ENCODE data around the gene MTUS2. TPM values are rescaled to one million over a fixed set of nuclear protein-coding genes. Genes with fewer than 3 reads are reported as not detected.
"Not testable (repeated sequence)": the region's sequence is repeated elsewhere in the genome, so short reads cannot be mapped to it uniquely, and the experiment has no call there.

The MTUS2 gene
- total RNA-seq, 1 experiment from 2014 or later, result not detected

GRCh38 chr13:29328501-29328900, 508.4 kb downstream of the MTUS2 start:
- ChIA-PET CTCF (no interaction called here), POLR2A (ENCODE audit: unreplicated experiment) (no interaction called here)
- no peak overlapping the region for H3K4me3 ChIP-seq (ENCODE audit: low read length)
- H3K27me3 ChIP-seq (ENCODE audit: low read length), result 0 out of 2 replicates have a peak, but pooled peaks cover 7% of the 10 kb centered on the region
- intact Hi-C loops (cut with micrococcal nuclease), result no loop called here
- no peaks in the 10 kb centered on the region for H4K20me1 ChIP-seq (ENCODE audit: low read length)
- H3K36me3 ChIP-seq (ENCODE audit: low read depth, low read length), result no peaks in the 10 kb centered on the region
- no peaks in the 10 kb centered on the region for H3K79me2 ChIP-seq (ENCODE audit: low read length)
- no TSS peak for BruUV-seq (replicated peaks)
- no peaks in the 10 kb centered on the region for H3F3A ChIP-seq (ENCODE audit: low read length, unreplicated experiment)
- ATAC-seq (no peak), DNase-seq (no peak)
- no peak overlapping the region for H3K4me2 ChIP-seq (ENCODE audit: low read length)
- H3K9ac ChIP-seq (ENCODE audit: low read length), result no peak overlapping the region
- TF ChIP-seq EZH2phosphoT487 (IDR thresholded peaks at IDR 0.05; ENCODE audit: borderline replicate concordance, low read length), result no peak
- no peak for TF ChIP-seq EZH2 (IDR thresholded peaks at IDR 0.05; ENCODE audit: low read length, unreplicated experiment)
- TF ChIP-seq CTCF (conservative IDR thresholded peaks at IDR 0.05; ENCODE audit: low read depth, low read length), result no peak
- no peaks in the 10 kb centered on the region for H3K4me1 ChIP-seq (ENCODE audit: insufficient read depth, low read length)
- H3K27ac ChIP-seq (ENCODE audit: low read length), result no peak overlapping the region
- H3K9me3 ChIP-seq (ENCODE audit: low read length), result no peaks in the 10 kb centered on the region
- H3K9me2 ChIP-seq (replicated peaks; ENCODE audit: low read length), result no peaks in the 10 kb centered on the region
- H2AFZ ChIP-seq (ENCODE audit: low read length), result no peak overlapping the region

GRCh38 chr13:29336356-29336755, 516.2 kb downstream of the MTUS2 start:
- ATAC-seq (no peak), DNase-seq (no peak)
- Histone ChIP-seq H3K36me3 (ENCODE audit: low read depth, low read length) (no peaks in the 10 kb centered on the region), H2AFZ (ENCODE audit: low read length) (no peak overlapping the region), H3K4me3 (ENCODE audit: low read length) (no peak overlapping the region), H3K79me2 (ENCODE audit: low read length) (no peaks in the 10 kb centered on the region), H3K27me3 (ENCODE audit: low read length) (no peaks in the 10 kb centered on the region), H3K9ac (ENCODE audit: low read length) (no peak overlapping the region), H3K4me1 (ENCODE audit: insufficient read depth, low read length) (no peaks in the 10 kb centered on the region), H3K4me2 (ENCODE audit: low read length) (no peak overlapping the region), H3F3A (ENCODE audit: low read length, unreplicated experiment) (no peaks in the 10 kb centered on the region), H3K27ac (ENCODE audit: low read length) (no peak overlapping the region), H3K9me2 (replicated peaks; ENCODE audit: low read length) (no peaks in the 10 kb centered on the region), H4K20me1 (ENCODE audit: low read length) (no peaks in the 10 kb centered on the region), H3K9me3 (ENCODE audit: low read length) (no peaks in the 10 kb centered on the region)
- ChIA-PET CTCF (no interaction called here), POLR2A (ENCODE audit: unreplicated experiment) (no interaction called here)
- intact Hi-C loops (cut with micrococcal nuclease), result no loop called here
- no TSS peak for BruUV-seq (replicated peaks)
- TF ChIP-seq CTCF (conservative IDR thresholded peaks at IDR 0.05; ENCODE audit: low read depth, low read length), result no peak
- no peak for TF ChIP-seq EZH2 (IDR thresholded peaks at IDR 0.05; ENCODE audit: low read length, unreplicated experiment)
- TF ChIP-seq EZH2phosphoT487 (IDR thresholded peaks at IDR 0.05; ENCODE audit: borderline replicate concordance, low read length), result no peak

- Histone ChIP-seq H3K4me3 (ENCODE audit: low read length) (no peak overlapping the region), H4K20me1 (ENCODE audit: low read length) (no peaks in the 10 kb centered on the region), H3K4me2 (ENCODE audit: low read length) (no peak overlapping the region), H3K4me1 (ENCODE audit: insufficient read depth, low read length) (no peaks in the 10 kb centered on the region), H3K9me2 (replicated peaks; ENCODE audit: low read length) (no peaks in the 10 kb centered on the region), H3F3A (ENCODE audit: low read length, unreplicated experiment) (no peaks in the 10 kb centered on the region), H3K9ac (ENCODE audit: low read length) (no peak overlapping the region), H2AFZ (ENCODE audit: low read length) (no peak overlapping the region), H3K27ac (ENCODE audit: low read length) (no peak overlapping the region), H3K27me3 (ENCODE audit: low read length) (no peaks in the 10 kb centered on the region), H3K36me3 (ENCODE audit: low read depth, low read length) (no peaks in the 10 kb centered on the region), H3K79me2 (ENCODE audit: low read length) (no peaks in the 10 kb centered on the region), H3K9me3 (ENCODE audit: low read length) (no peaks in the 10 kb centered on the region)
- TF ChIP-seq EZH2phosphoT487 (IDR thresholded peaks at IDR 0.05; ENCODE audit: borderline replicate concordance, low read length), result no peak
- no peak for TF ChIP-seq CTCF (conservative IDR thresholded peaks at IDR 0.05; ENCODE audit: low read depth, low read length)
- TF ChIP-seq EZH2 (IDR thresholded peaks at IDR 0.05; ENCODE audit: low read length, unreplicated experiment), result no peak
- no TSS peak for BruUV-seq (replicated peaks)
- CTCF ChIA-PET, result no interaction called here
- DNase-seq (no peak), ATAC-seq (no peak)
- POLR2A ChIA-PET (ENCODE audit: unreplicated experiment), result no interaction called here
- intact Hi-C loops (cut with micrococcal nuclease), result no loop called here
Observed at GRCh38 chr13:29339386-29340272, 519.5 kb downstream of the MTUS2 start.

- DNase-seq; H4K20me1 ChIP-seq (ENCODE audit: low read length); H3K79me2 ChIP-seq (ENCODE audit: low read length); POLR2A ChIA-PET (ENCODE audit: unreplicated experiment); H3K4me1 ChIP-seq (ENCODE audit: insufficient read depth, low read length); H3K27me3 ChIP-seq (ENCODE audit: low read length); H3K9ac ChIP-seq (ENCODE audit: low read length); CTCF ChIA-PET; BruUV-seq (replicated peaks); H3K27ac ChIP-seq (ENCODE audit: low read length); H3K9me3 ChIP-seq (ENCODE audit: low read length); ATAC-seq; intact Hi-C loops (cut with micrococcal nuclease); H3K36me3 ChIP-seq (ENCODE audit: low read depth, low read length); H3K4me3 ChIP-seq (ENCODE audit: low read length); H3K4me2 ChIP-seq (ENCODE audit: low read length); H3F3A ChIP-seq (ENCODE audit: low read length, unreplicated experiment); H3K9me2 ChIP-seq (replicated peaks; ENCODE audit: low read length); H2AFZ ChIP-seq (ENCODE audit: low read length): not testable (repeated sequence)
Observed at GRCh38 chr13:29345860-29346582, 525.9 kb downstream of the MTUS2 start.
